Measurements from ENCODE around the gene CCDC172. TPM values are rescaled to one million over a fixed set of nuclear protein-coding genes. Genes with fewer than 3 reads are reported as not detected.

CCDC172 gene
- total RNA-seq, 1 donor from 2014 or later = not detected

GRCh38 chr10:116329153-116329552, 4.9 kb downstream of the CCDC172 start:
- H3K27ac ChIP-seq (replicated peaks) = no peak overlapping the region

GRCh38 chr10:116331815-116332214, 7.6 kb downstream of the CCDC172 start:
- TF ChIP-seq CTCF (IDR thresholded peaks at IDR 0.05; ENCODE audit: borderline replicate concordance) = no peak
- peaks cover 13% of the 10 kb centered on the region for H3K9me3 ChIP-seq (replicated peaks)
- H3K4me1 ChIP-seq = no peaks in the 10 kb centered on the region
- H3K27me3 ChIP-seq (ENCODE audit: low read depth) = no peaks in the 10 kb centered on the region
- no peaks in the 10 kb centered on the region for H3K36me3 ChIP-seq
- H3K27ac ChIP-seq (replicated peaks) = no peak overlapping the region
- intact Hi-C loops (cut with micrococcal nuclease) = no loop called here
- DNase-seq = no peak
- H3K4me3 ChIP-seq = no peak overlapping the region

More at GRCh38 chr10:116329153-116329552, 4.9 kb downstream of the CCDC172 start:
- intact Hi-C loops (cut with micrococcal nuclease) = no loop called here
- Histone ChIP-seq H3K4me1 (no peaks in the 10 kb centered on the region), H3K4me3 (no peak overlapping the region), H3K9me3 (replicated peaks) (peaks cover 13% of the 10 kb centered on the region), H3K36me3 (no peaks in the 10 kb centered on the region), H3K27me3 (ENCODE audit: low read depth) (peaks cover 9% of the 10 kb centered on the region)
- no peak for TF ChIP-seq CTCF (IDR thresholded peaks at IDR 0.05; ENCODE audit: borderline replicate concordance)
- no peak for DNase-seq

- Histone ChIP-seq H3K4me3 (no peak overlapping the region), H3K27ac (replicated peaks) (no peak overlapping the region), H3K9me3 (replicated peaks) (no peaks in the 10 kb centered on the region), H3K27me3 (ENCODE audit: low read depth) (no peaks in the 10 kb centered on the region), H3K36me3 (no peaks in the 10 kb centered on the region), H3K4me1 (no peaks in the 10 kb centered on the region)
- no peak for DNase-seq
- intact Hi-C loops (cut with micrococcal nuclease) = no loop called here
- TF ChIP-seq CTCF (IDR thresholded peaks at IDR 0.05; ENCODE audit: borderline replicate concordance) = no peak
These were observed 12.6 kb downstream of the CCDC172 start for GRCh38 chr10:116336866-116337265.

GRCh38 chr10:116352125-116352524, 27.9 kb downstream of the CCDC172 start:
- H3K4me3 ChIP-seq = no peak overlapping the region
- no peaks in the 10 kb centered on the region for H3K27me3 ChIP-seq (ENCODE audit: low read depth)
- no peak for TF ChIP-seq CTCF (IDR thresholded peaks at IDR 0.05; ENCODE audit: borderline replicate concordance)
- no peaks in the 10 kb centered on the region for H3K36me3 ChIP-seq
- no peaks in the 10 kb centered on the region for H3K4me1 ChIP-seq
- no peak for DNase-seq
- H3K9me3 ChIP-seq (replicated peaks) = peaks cover 23% of the 10 kb centered on the region
- H3K27ac ChIP-seq (replicated peaks) = no peak overlapping the region
- intact Hi-C loops (cut with micrococcal nuclease) = no loop called here

- intact Hi-C loops (cut with micrococcal nuclease) = no loop called here
- no peaks in the 10 kb centered on the region for H3K4me1 ChIP-seq
- H3K36me3 ChIP-seq = no peaks in the 10 kb centered on the region
- peaks cover 23% of the 10 kb centered on the region for H3K9me3 ChIP-seq (replicated peaks)
- no peaks in the 10 kb centered on the region for H3K27me3 ChIP-seq (ENCODE audit: low read depth)
- no peak overlapping the region for H3K4me3 ChIP-seq
- no peak for DNase-seq
- no peak for TF ChIP-seq CTCF (IDR thresholded peaks at IDR 0.05; ENCODE audit: borderline replicate concordance)
- no peak overlapping the region for H3K27ac ChIP-seq (replicated peaks)
These were observed 29.6 kb downstream of the CCDC172 start for GRCh38 chr10:116353817-116354216.

GRCh38 chr10:116355341-116355740, 31.1 kb downstream of the CCDC172 start:
- DNase-seq = no peak
- H3K36me3 ChIP-seq = no peaks in the 10 kb centered on the region
- no peaks in the 10 kb centered on the region for H3K27me3 ChIP-seq (ENCODE audit: low read depth)
- no peak overlapping the region for H3K27ac ChIP-seq (replicated peaks)
- intact Hi-C loops (cut with micrococcal nuclease) = no loop called here
- H3K4me1 ChIP-seq = no peaks in the 10 kb centered on the region
- peaks cover 23% of the 10 kb centered on the region for H3K9me3 ChIP-seq (replicated peaks)
- no peak overlapping the region for H3K4me3 ChIP-seq
- no peak for TF ChIP-seq CTCF (IDR thresholded peaks at IDR 0.05; ENCODE audit: borderline replicate concordance)
